HG03520 (cell line): ENCODE data around the gene HOXA9.

Experiments
- ATAC-seq: cut with Tn5 transposase; IDR thresholded peaks from one replicate; pipeline ENCODE4 v1.9.1; 2021; ENCODE audit warnings: mild to moderate bottlenecking, moderate library complexity; ENCODE audit not compliant: unreplicated experiment

The HOXA9 gene

GRCh38 chr7:27115221-27116026 is 49.9 kb downstream of the HOXA9 start:
- no peak for ATAC-seq

- ATAC-seq = no peak
Observed at GRCh38 chr7:27114881-27115220, 50.5 kb downstream of the HOXA9 start.

GRCh38 chr7:27113991-27114769 is 51.2 kb downstream of the HOXA9 start:
- ATAC-seq = no peak

- no peak for ATAC-seq
Observed at GRCh38 chr7:27112955-27113949, 52.1 kb downstream of the HOXA9 start.
